Measurements from ENCODE around the gene UNCX. TPM values are rescaled to one million over a fixed set of nuclear protein-coding genes. Genes with fewer than 3 reads are reported as not detected.

Gene UNCX
- polyA plus RNA-seq, 3 donors, result 7.5 to 15.0 (median 13.5) TPM

- no peak for DNase-seq
These were observed 3.3 kb upstream of the UNCX start for GRCh38 chr7:1229202-1229947.

GRCh38 chr7:1229956-1230355 is 2.7 kb upstream of the UNCX start:
- DNase-seq, result no peak

GRCh38 chr7:1230411-1231213 is 2.1 kb upstream of the UNCX start:
- DNase-seq, result no peak

- DNase-seq, result no peak
These were observed 1.2 kb upstream of the UNCX start for GRCh38 chr7:1231214-1232102.

- DNase-seq, result no peak
These were observed 587 bp upstream of the UNCX start for GRCh38 chr7:1232103-1232466.

GRCh38 chr7:1233333-1234048 is 819 bp downstream of the UNCX start:
- no peak for DNase-seq

GRCh38 chr7:1234049-1234880 is 1.6 kb downstream of the UNCX start:
- no peak for DNase-seq

GRCh38 chr7:1234881-1235500 is 2.3 kb downstream of the UNCX start:
- no peak for DNase-seq

GRCh38 chr7:1235501-1236131 is 2.9 kb downstream of the UNCX start:
- no peak for DNase-seq

- DNase-seq, result no peak
These were observed 3.5 kb downstream of the UNCX start for GRCh38 chr7:1236132-1236661.

- DNase-seq, result peak; percentile 20
These were observed 4.4 kb downstream of the UNCX start for GRCh38 chr7:1236831-1237701.

- peak; percentile 17 for DNase-seq
These were observed 5.1 kb downstream of the UNCX start for GRCh38 chr7:1237704-1238255.

GRCh38 chr7:1238450-1238882 is 5.8 kb downstream of the UNCX start:
- no peak for DNase-seq

- no peak for DNase-seq
These were observed 6.5 kb downstream of the UNCX start for GRCh38 chr7:1238931-1239802.

- no peak for DNase-seq
These were observed 7.3 kb downstream of the UNCX start for GRCh38 chr7:1239803-1240516.

GRCh38 chr7:1240517-1241257 is 8.0 kb downstream of the UNCX start:
- no peak for DNase-seq
